Measurements from ENCODE around the gene CDCP2.

- TF ChIP-seq ATF3 (CRISPR knock-in tag; conservative IDR thresholded peaks at IDR 0.05) (no peak), CTCF (IDR thresholded peaks at IDR 0.05) (no peak), ATF6 (CRISPR knock-in tag; IDR thresholded peaks at IDR 0.05) (no peak), JAZF1 (CRISPR knock-in tag; IDR thresholded peaks at IDR 0.05) (no peak), NFYB (CRISPR knock-in tag; conservative IDR thresholded peaks at IDR 0.05; ENCODE audit: low read depth) (no peak), USF1 (CRISPR knock-in tag; IDR thresholded peaks at IDR 0.05) (no peak), TEAD4 (CRISPR knock-in tag; IDR thresholded peaks at IDR 0.05) (no peak), RELA (CRISPR knock-in tag; IDR thresholded peaks at IDR 0.05; ENCODE audit: borderline replicate concordance) (no peak)
Observed at GRCh38 chr1:54193453-54193852, 40.7 kb upstream of the CDCP2 start.

Measured in WTC11 (cell line).